OCI-LY1 (cell line): Measurements from ENCODE around the gene ZNF384.

Experiments
- EZH2 ChIP-seq: fragments of 200-600 bp; sonication (generic), shearing (Covaris generic); IDR thresholded peaks from 2 replicates; pipeline ENCODE4 v1.8.0; 2017; ENCODE audit warnings: borderline replicate concordance, mixed run types, mild to moderate bottlenecking, antibody characterized with exemption, low read length, moderate library complexity, mixed read lengths
- TF ChIP-seq, protein P1 (sequence below): fragments of 200-600 bp; sonication (generic), shearing (Covaris generic); IDR thresholded peaks from 2 replicates; pipeline ENCODE4 v1.5.1; 2017; ENCODE audit warnings: mild to moderate bottlenecking, antibody characterized with exemption, low read length, moderate library complexity, mixed read lengths

GRCh38 chr12:6620885-6621274, 68.3 kb downstream of the ZNF384 start:
- TF ChIP-seq, protein P1, sequence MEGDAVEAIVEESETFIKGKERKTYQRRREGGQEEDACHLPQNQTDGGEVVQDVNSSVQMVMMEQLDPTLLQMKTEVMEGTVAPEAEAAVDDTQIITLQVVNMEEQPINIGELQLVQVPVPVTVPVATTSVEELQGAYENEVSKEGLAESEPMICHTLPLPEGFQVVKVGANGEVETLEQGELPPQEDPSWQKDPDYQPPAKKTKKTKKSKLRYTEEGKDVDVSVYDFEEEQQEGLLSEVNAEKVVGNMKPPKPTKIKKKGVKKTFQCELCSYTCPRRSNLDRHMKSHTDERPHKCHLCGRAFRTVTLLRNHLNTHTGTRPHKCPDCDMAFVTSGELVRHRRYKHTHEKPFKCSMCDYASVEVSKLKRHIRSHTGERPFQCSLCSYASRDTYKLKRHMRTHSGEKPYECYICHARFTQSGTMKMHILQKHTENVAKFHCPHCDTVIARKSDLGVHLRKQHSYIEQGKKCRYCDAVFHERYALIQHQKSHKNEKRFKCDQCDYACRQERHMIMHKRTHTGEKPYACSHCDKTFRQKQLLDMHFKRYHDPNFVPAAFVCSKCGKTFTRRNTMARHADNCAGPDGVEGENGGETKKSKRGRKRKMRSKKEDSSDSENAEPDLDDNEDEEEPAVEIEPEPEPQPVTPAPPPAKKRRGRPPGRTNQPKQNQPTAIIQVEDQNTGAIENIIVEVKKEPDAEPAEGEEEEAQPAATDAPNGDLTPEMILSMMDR = no peak
- no peak for TF ChIP-seq EZH2
